ENCODE results near the gene PIK3C2B. TPM values are rescaled to one million over a fixed set of nuclear protein-coding genes. Genes with fewer than 3 reads are reported as not detected.
A peak's percentile ranks its signal among the peaks of the same experiment; 100 is the strongest.

PIK3C2B gene
- total and polyA plus RNA-seq, 9 donors = 5.6 to 26.0 (median 11.0) TPM

DNA sequence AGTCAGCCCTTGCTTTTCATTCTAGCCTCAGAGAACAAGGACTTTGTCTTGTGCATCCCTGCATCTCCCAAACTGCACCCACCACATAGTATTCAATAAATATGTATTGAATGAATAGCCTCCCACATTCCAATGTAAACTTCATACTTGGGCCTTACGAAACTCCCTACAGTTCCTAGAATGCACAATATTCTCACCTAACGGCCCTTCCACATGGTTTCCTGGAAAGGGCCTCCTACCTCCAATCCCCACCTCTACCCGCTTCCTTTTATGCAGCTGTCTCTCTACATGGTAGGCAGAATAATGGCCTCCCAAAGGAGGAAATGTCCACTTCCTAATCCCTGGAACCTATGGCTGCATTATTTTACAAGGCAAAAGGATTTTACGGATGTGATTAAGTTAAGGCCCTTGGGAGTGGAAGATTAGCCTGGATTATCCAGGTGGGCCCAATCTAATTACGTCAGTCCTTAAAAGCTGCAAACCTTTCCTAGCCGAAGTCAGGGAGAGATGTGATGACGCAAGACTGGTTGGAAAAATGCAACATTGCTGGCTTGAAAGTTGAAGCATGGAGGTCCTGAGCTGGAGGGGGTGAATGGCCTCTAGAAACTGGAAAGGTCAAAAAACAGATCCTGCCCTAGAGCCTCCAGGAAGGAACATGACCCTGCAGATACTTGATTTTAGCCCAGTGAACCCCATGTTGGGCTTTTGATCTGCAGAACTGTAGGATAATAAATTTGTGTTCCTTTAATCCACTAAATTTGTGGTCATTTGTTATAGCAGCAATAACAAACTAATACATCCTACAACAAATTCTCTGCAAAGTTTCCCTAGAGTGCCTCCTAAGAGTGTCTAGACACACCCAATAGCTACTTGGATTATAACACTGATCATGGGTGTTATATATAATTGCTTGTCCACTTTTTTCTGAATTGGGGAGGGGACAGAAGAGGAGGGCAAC is 5.2 kb upstream of the PIK3C2B start:
- H3K9me3 ChIP-seq = no peaks in the 10 kb centered on the region
- no peaks in the 10 kb centered on the region for H3K27me3 ChIP-seq
- H3K4me3 ChIP-seq = no peak overlapping the region
- H3K36me3 ChIP-seq = no peaks in the 10 kb centered on the region
- intact Hi-C loops (cut with DNase I) = loop anchor here in 3 of 4 donors (2.0 to 10.0 kb wide), 3 partner anchors 52 to 335 kb away; partner anchors contain the start of gene REN (in 1 of the 3)
- no peak for TF ChIP-seq POLR2A (IDR thresholded peaks at IDR 0.05)
- TF ChIP-seq, protein P1, sequence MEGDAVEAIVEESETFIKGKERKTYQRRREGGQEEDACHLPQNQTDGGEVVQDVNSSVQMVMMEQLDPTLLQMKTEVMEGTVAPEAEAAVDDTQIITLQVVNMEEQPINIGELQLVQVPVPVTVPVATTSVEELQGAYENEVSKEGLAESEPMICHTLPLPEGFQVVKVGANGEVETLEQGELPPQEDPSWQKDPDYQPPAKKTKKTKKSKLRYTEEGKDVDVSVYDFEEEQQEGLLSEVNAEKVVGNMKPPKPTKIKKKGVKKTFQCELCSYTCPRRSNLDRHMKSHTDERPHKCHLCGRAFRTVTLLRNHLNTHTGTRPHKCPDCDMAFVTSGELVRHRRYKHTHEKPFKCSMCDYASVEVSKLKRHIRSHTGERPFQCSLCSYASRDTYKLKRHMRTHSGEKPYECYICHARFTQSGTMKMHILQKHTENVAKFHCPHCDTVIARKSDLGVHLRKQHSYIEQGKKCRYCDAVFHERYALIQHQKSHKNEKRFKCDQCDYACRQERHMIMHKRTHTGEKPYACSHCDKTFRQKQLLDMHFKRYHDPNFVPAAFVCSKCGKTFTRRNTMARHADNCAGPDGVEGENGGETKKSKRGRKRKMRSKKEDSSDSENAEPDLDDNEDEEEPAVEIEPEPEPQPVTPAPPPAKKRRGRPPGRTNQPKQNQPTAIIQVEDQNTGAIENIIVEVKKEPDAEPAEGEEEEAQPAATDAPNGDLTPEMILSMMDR (IDR thresholded peaks at IDR 0.05) = no peak
- no peak for TF ChIP-seq EP300 (IDR thresholded peaks at IDR 0.05)
- no peak for DNase-seq
- H3K27ac ChIP-seq = no peak overlapping the region
- H3K4me1 ChIP-seq (ENCODE audit: insufficient read depth) = no peaks in the 10 kb centered on the region
- 91 to 94% (median 92%) methylated on average over 7 of the region's 7 CpGs for WGBS, 3 donors

DNA sequence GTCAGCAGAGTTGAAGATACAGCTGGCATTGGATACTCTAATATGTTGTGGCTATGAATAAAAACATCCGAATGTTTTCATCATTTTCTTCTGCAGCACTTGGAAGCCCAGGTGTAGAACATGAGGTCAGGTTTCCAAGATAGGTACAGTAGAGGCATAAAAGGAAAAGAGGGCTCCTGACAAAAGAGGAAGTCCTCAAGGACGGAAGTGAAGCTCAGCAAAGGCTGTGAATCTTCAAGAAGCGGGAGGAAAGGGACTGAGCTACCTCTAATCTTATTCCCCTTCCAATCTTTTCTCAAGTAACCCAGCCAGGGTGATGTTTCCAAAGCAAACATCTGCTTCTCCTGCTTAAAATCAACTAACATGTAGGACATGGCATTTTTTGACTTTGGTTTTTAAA is 4.4 kb upstream of the PIK3C2B start:
- Histone ChIP-seq H3K36me3 (no peaks in the 10 kb centered on the region), H3K9me3 (no peaks in the 10 kb centered on the region), H3K4me3 (no peak overlapping the region), H3K4me1 (ENCODE audit: insufficient read depth) (no peaks in the 10 kb centered on the region), H3K27me3 (no peaks in the 10 kb centered on the region), H3K27ac (no peak overlapping the region)
- TF ChIP-seq POLR2A (IDR thresholded peaks at IDR 0.05) (no peak), EP300 (IDR thresholded peaks at IDR 0.05) (no peak)
- TF ChIP-seq, protein P1 (IDR thresholded peaks at IDR 0.05) = no peak
- intact Hi-C loops (cut with DNase I) = loop anchor here in 1 of 4 donors (5.0 to 10.0 kb wide), 2 partner anchors 52 to 334 kb away; partner anchors contain the start of gene REN
- no peak for DNase-seq
- 53 to 76% (median 59%) methylated on average over 3 of the region's 3 CpGs for WGBS, 3 donors

DNA sequence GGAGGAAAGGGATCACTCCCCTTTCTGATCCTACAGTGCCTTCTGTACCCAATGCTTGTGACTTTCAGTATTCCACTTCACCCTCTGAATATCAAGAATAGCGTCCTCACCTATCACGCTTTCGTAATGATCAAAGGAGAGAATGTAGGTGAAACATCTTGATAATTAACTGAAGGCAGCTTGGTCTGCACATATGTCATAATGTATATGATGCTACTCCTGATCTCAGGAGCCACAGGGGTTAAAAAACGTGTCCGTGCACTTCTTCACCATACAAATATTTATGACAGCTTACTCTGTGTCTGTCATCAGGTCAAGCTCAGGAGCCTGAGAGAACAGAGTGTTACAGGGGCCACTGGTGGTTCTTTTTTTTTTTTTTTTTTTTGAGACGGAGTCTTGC is 1.2 kb upstream of the PIK3C2B start:
- Histone ChIP-seq H3K4me1 (ENCODE audit: insufficient read depth) (peaks cover 10% of the 10 kb centered on the region), H3K9me3 (no peaks in the 10 kb centered on the region), H3K27me3 (no peaks in the 10 kb centered on the region), H3K36me3 (no peaks in the 10 kb centered on the region), H3K4me3 (no peak overlapping the region), H3K27ac (peak overlapping the region in 1 of 2 donors; percentile 7)
- TF ChIP-seq POLR2A (IDR thresholded peaks at IDR 0.05) = no peak
- TF ChIP-seq, protein P1 (IDR thresholded peaks at IDR 0.05) = no peak
- TF ChIP-seq EP300 (IDR thresholded peaks at IDR 0.05) = no peak
- intact Hi-C loops (cut with DNase I) = loop anchor here in 1 of 4 donors (5.0 to 10.0 kb wide), 2 partner anchors 48 to 331 kb away; partner anchors contain the start of gene REN
- 38 to 60% (median 51%) methylated on average over 6 of the region's 6 CpGs for WGBS, 3 donors
- no peak for DNase-seq

DNA sequence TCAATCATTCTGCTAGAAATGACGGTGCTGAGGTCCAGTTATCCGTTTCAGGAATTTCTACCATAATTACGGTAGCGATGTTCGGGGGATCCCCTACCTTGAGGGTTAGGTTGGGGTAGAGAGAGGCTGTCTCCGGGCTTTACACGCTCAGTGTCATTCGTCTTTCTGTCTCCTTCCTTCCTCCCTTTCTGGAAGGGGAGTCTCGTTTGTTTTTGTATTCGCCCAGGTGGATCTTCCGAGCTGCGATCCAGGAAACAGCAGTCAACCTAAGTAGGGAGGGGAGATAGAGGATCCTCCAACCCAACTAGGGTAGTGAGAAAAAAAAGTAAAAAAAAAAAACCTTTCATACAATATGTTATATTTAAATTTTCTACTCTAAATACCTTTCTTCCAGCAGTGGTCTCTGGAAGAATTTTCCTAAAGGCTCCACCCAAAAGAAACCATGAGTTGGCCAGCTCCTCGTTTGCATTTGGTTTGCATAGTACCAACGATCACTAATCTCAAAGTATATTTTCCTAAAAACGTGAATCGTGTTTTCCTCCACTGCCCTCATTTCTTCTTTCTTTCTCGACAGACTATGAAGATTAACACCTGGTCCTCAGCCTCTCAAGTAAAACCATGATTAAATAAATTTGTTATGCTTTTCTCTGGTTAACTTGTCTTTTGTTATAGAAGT is 611 bp upstream of the PIK3C2B start:
- Histone ChIP-seq H3K4me3 (peak overlapping the region; percentile 76), H3K4me1 (ENCODE audit: insufficient read depth) (peaks cover 10% of the 10 kb centered on the region), H3K27ac (peak overlapping the region; percentile 53 to 61), H3K9me3 (no peaks in the 10 kb centered on the region), H3K36me3 (no peaks in the 10 kb centered on the region), H3K27me3 (no peaks in the 10 kb centered on the region)
- intact Hi-C loops (cut with DNase I) = loop anchor here in 1 of 4 donors (5.0 to 10.0 kb wide), 2 partner anchors 48 to 330 kb away; partner anchors contain the start of gene REN
- 1 to 3% (median 2%) methylated on average over 17 of the region's 17 CpGs for WGBS, 3 donors
- DNase-seq = no peak
- no peak for TF ChIP-seq POLR2A (IDR thresholded peaks at IDR 0.05)
- TF ChIP-seq, protein P1 (IDR thresholded peaks at IDR 0.05) = no peak
- TF ChIP-seq EP300 (IDR thresholded peaks at IDR 0.05) = no peak

Data from ovary (tissue), 9 donors.